H1 (cell line): ENCODE results near the gene STXBP2. TPM values are rescaled to one million over a fixed set of nuclear protein-coding genes. Genes with fewer than 3 reads are reported as not detected.

Experiments
- CTCF ChIA-PET: fragments of 300-600 bp; sonication (Branson Sonifier 250); formaldehyde crosslinking; loops from one replicate; lab custom pipeline; 2021; ENCODE audit not compliant: partially characterized antibody; lab: Charles Lee
- POLR2A ChIA-PET: fragments of 300-600 bp; sonication (Branson Sonifier 250); formaldehyde crosslinking; loops from one replicate; lab custom pipeline; 2021; ENCODE audit warnings: inconsistent platforms; ENCODE audit not compliant: partially characterized antibody; lab: Charles Lee
- DNase-seq, 2 experiments: peaks; one replicate each; pipeline versions ENCODE4 v3.0.0 to v3.0.0-alpha.2; 2010 to 2022; ENCODE audit warnings: low spot score in 2 of 2, low read depth in 1 of 2, mixed read lengths in 1 of 2
- FAIRE-seq: peaks from 2 replicates; lab custom pipeline; 2011; peaks lifted over from hg19 to GRCh38; lab: Jason Lieb, UNC
- H2AFZ ChIP-seq: 2 replicates; pipeline ENCODE4 v1.8.1; 2012; ENCODE audit warnings: low read length, inconsistent platforms
- H2AK5ac ChIP-seq: 2 replicates; pipeline ENCODE4 v1.6.1; 2013; ENCODE audit warnings: low read depth, low read length
- H2BK120ac ChIP-seq: replicated peaks from 2 replicates; pipeline ENCODE3; 2013; ENCODE audit warnings: low read depth, low read length, inconsistent platforms
- H2BK12ac ChIP-seq: 2 replicates; pipeline ENCODE4 v1.6.1; 2013; ENCODE audit warnings: low read depth, low read length
- H2BK15ac ChIP-seq: 2 replicates; pipeline ENCODE4 v1.6.1; 2013; ENCODE audit warnings: low read length
- H2BK20ac ChIP-seq: 2 replicates; pipeline ENCODE4 v1.6.1; 2013; ENCODE audit warnings: low read length
- H2BK5ac ChIP-seq: 2 replicates; pipeline ENCODE4 v1.6.1; 2013; ENCODE audit warnings: low read depth, low read length
- H3K14ac ChIP-seq: 2 replicates; pipeline ENCODE4 v1.6.1; 2013; ENCODE audit warnings: inconsistent platforms; ENCODE audit not compliant: insufficient read length
- H3K18ac ChIP-seq: 2 replicates; pipeline ENCODE4 v1.6.1; 2013; ENCODE audit warnings: low read length; ENCODE audit errors: extremely low read depth
- H3K23ac ChIP-seq: 2 replicates; pipeline ENCODE4 v1.6.1; 2013; ENCODE audit warnings: inconsistent platforms; ENCODE audit not compliant: insufficient read length
- H3K23me2 ChIP-seq: 2 replicates; pipeline ENCODE4 v1.6.1; 2013; ENCODE audit warnings: low read depth, low read length
- H3K27ac ChIP-seq: 2 replicates; pipeline ENCODE4 v1.6.1; 2011; ENCODE audit warnings: low read depth, low read length, inconsistent platforms
- H3K27me3 ChIP-seq, 4 experiments: replicated peaks in 1 of 4; 1 replicate in 1 of 4; 2 replicates in 3 of 4; pipeline versions ENCODE4 v1.6.1 to v1.8.1; 2011 to 2013; ENCODE audit warnings: low read length in 3 of 4, mild to moderate bottlenecking in 3 of 4, inconsistent platforms in 2 of 4, mixed read lengths in 2 of 4, moderate library complexity in 1 of 4; ENCODE audit not compliant: control insufficient read depth in 3 of 4, insufficient read depth in 3 of 4; ENCODE audit errors: extremely low read depth in 1 of 4
- H3K36me3 ChIP-seq, 4 experiments: 2 replicates each; pipeline versions ENCODE4 v1.6.1 to v1.8.1; 2011 to 2013; ENCODE audit warnings: mild to moderate bottlenecking in 4 of 4, low read length in 3 of 4, moderate library complexity in 2 of 4, control low read depth in 1 of 4, inconsistent platforms in 1 of 4; ENCODE audit not compliant: insufficient read depth in 4 of 4, control insufficient read depth in 2 of 4
- H3K4ac ChIP-seq: replicated peaks from 2 replicates; pipeline ENCODE3; 2013; ENCODE audit warnings: low read length, low read depth, mixed read lengths, inconsistent platforms; ENCODE audit not compliant: insufficient read length
- H3K4me1 ChIP-seq, 4 experiments: replicated peaks in 1 of 4; 1 replicate in 1 of 4; 2 replicates in 3 of 4; pipeline versions ENCODE4 v1.6.1 to v1.8.1; 2011 to 2013; ENCODE audit warnings: low read length in 3 of 4, inconsistent platforms in 2 of 4, mixed read lengths in 1 of 4; ENCODE audit not compliant: insufficient read depth in 4 of 4, control insufficient read depth in 3 of 4
- H3K4me2 ChIP-seq, 2 experiments: 2 replicates each; pipeline versions ENCODE4 v1.6.1 to v1.8.1; 2011 to 2013; ENCODE audit warnings: low read depth in 2 of 2, low read length in 2 of 2, control low read depth in 1 of 2, inconsistent platforms in 1 of 2, mild to moderate bottlenecking in 1 of 2; ENCODE audit not compliant: insufficient read depth in 1 of 2
- H3K4me3 ChIP-seq, 4 experiments: fragments of 200-600, 300-600 bp in 1 of 4; sonication (generic), shearing (Covaris generic), sonication (Bioruptor Twin) in 1 of 4; 2 replicates each; pipeline versions ENCODE4 v1.5.1 to v1.8.1; 2011 to 2016; ENCODE audit warnings: low read length in 4 of 4, low read depth in 3 of 4, control low read depth in 2 of 4, inconsistent platforms in 2 of 4, mild to moderate bottlenecking in 2 of 4, mixed read lengths in 1 of 4, moderate library complexity in 1 of 4; ENCODE audit not compliant: insufficient read depth in 2 of 4; ENCODE audit errors: extremely low read depth in 1 of 4
- H3K56ac ChIP-seq: replicated peaks from 2 replicates; pipeline ENCODE3; 2013; ENCODE audit warnings: low read depth, mild to moderate bottlenecking, mixed read lengths, low read length, inconsistent platforms; ENCODE audit not compliant: insufficient read length
- H3K79me1 ChIP-seq: 2 replicates; pipeline ENCODE4 v1.6.1; 2013; ENCODE audit warnings: low read depth, low read length, control low read depth
- H3K79me2 ChIP-seq, 2 experiments: 2 replicates each; pipeline versions ENCODE4 v1.6.1 to v1.8.1; 2012 to 2013; ENCODE audit warnings: low read length in 2 of 2, mild to moderate bottlenecking in 2 of 2, inconsistent platforms in 1 of 2; ENCODE audit not compliant: insufficient read depth in 2 of 2, control insufficient read depth in 1 of 2
- H3K9ac ChIP-seq, 4 experiments: replicated peaks in 1 of 4; 1 replicate in 1 of 4; 2 replicates in 3 of 4; pipeline versions ENCODE4 v1.6.1 to v1.8.1; 2011 to 2013; ENCODE audit warnings: low read depth in 3 of 4, low read length in 3 of 4, control low read depth in 2 of 4, mild to moderate bottlenecking in 2 of 4, moderate library complexity in 2 of 4, inconsistent platforms in 1 of 4; ENCODE audit errors: extremely low read depth in 1 of 4
- H3K9me3 ChIP-seq, 2 experiments: 2 replicates each; pipeline versions ENCODE4 v1.6.1 to v1.8.1; 2012 to 2013; ENCODE audit warnings: mild to moderate bottlenecking in 2 of 2, moderate library complexity in 2 of 2, control low read depth in 1 of 2, inconsistent platforms in 1 of 2, low read depth in 1 of 2, low read length in 1 of 2, mixed read lengths in 1 of 2; ENCODE audit not compliant: insufficient read depth in 2 of 2
- H4K20me1 ChIP-seq, 2 experiments: replicated peaks in 1 of 2; 2 replicates each; pipeline versions ENCODE3 to v1.8.1; 2011 to 2013; ENCODE audit warnings: inconsistent platforms in 2 of 2, low read length in 2 of 2, mild to moderate bottlenecking in 1 of 2; ENCODE audit not compliant: insufficient read depth in 2 of 2, control insufficient read depth in 1 of 2
- H4K5ac ChIP-seq: 2 replicates; pipeline ENCODE4 v1.6.1; 2013; ENCODE audit warnings: low read length, low read depth, mixed read lengths, inconsistent platforms; ENCODE audit not compliant: insufficient read length
- H4K8ac ChIP-seq: 2 replicates; pipeline ENCODE4 v1.8.0; 2013; ENCODE audit warnings: mild to moderate bottlenecking, moderate library complexity, low read length, inconsistent platforms; ENCODE audit not compliant: insufficient read depth; ENCODE audit errors: extremely low read depth
- H4K91ac ChIP-seq: replicated peaks from 2 replicates; pipeline ENCODE3; 2013; ENCODE audit warnings: low read length, mixed read lengths, inconsistent platforms; ENCODE audit not compliant: insufficient read length
- JUND ChIP-seq: IDR thresholded peaks from 2 replicates; pipeline ENCODE4 v1.6.1; 2011; ENCODE audit warnings: mild to moderate bottlenecking, improper control_type of control experiment, low read length
- KDM5A ChIP-seq: fragments of 200-600 bp; IDR thresholded peaks from 2 replicates; pipeline ENCODE4 v1.7.1; 2012; ENCODE audit warnings: mild to moderate bottlenecking, low read length, inconsistent platforms, mixed read lengths
- USF2 ChIP-seq: IDR thresholded peaks from 2 replicates; pipeline ENCODE4 v1.6.1; 2011; ENCODE audit warnings: low read length, improper control_type of control experiment
- WGBS, 2 experiments: shearing (Covaris generic) in 1 of 2; methylation state at CpG; one replicate each; pipeline versions ENCODE4 v1.1.6 to v1.1.7; 2013 to 2015; ENCODE audit warnings: low lambda C conversion rate in 2 of 2, mixed read lengths in 2 of 2, inconsistent platforms in 1 of 2, low coverage in 1 of 2, missing lambda C conversion rate in 1 of 2; ENCODE audit not compliant: insufficient replicate concordance in 2 of 2, insufficient coverage in 1 of 2, insufficient read length in 1 of 2; ENCODE audit errors: extremely low coverage in 1 of 2, missing lambda C conversion rate in 1 of 2; 5-methylcytosine and 5-hydroxymethylcytosine counted together
- polyA plus RNA-seq, 7 experiments: library from polyadenylated mRNA; depleted of rRNA in 3 of 7; stranded (reverse) in 5 of 7; unstranded in 2 of 7; fragments of >200 nt in 5 of 7; fragments of 200-250 nt in 2 of 7; gene quantifications; 1 replicate in 5 of 7; 2 replicates in 1 of 7; 4 replicates in 1 of 7; pipeline versions ENCODE4 v1.2.1 to v1.2.3, GENCODE V29; 2011 to 2013; ENCODE audit warnings: missing spikeins in 2 of 7, mixed read lengths in 2 of 7
- total RNA-seq: library from RNA; stranded (reverse); fragmentation: NEBNext Ultra II Directional; extraction: Animal tissue kit (Norgen Biotek cat#: 25700); gene quantifications from 2 replicates; pipeline ENCODE4 v1.2.1, GENCODE V29; 2021

STXBP2 gene
- total and polyA plus RNA-seq, 2 of the 8 experiments (the other 6 are each of a cell fraction or from before 2014, with no cell fraction given) = 52.9 to 53.8 TPM

GRCh38 chr19:7611541-7612279, 25.2 kb upstream of the STXBP2 start:
- Histone ChIP-seq H3K79me1 (no peaks in the 10 kb centered on the region; the same call in 1 of the 2 replicates), H3K4me3 (no peak overlapping the region), H3K27me3 (no peaks in the 10 kb centered on the region), H3K79me2 (no peaks in the 10 kb centered on the region), H3K36me3 (peaks cover 2 to 39% (median 14%) of the 10 kb centered on the region in 4 experiments; a peak in 6 of 8 replicates), H3K27ac (no peak overlapping the region), H4K5ac (no peak overlapping the region), H2AFZ (no peak overlapping the region), H4K8ac (no peak overlapping the region), H3K23ac (no peak overlapping the region), H3K9me3 (no peaks in the 10 kb centered on the region), H3K23me2 (no peaks in the 10 kb centered on the region), H3K9ac (no peak overlapping the region), H2AK5ac (no peak overlapping the region), H2BK20ac (no peak overlapping the region), H2BK15ac (no peak overlapping the region), H3K4me1 (no peaks in the 10 kb centered on the region), H2BK120ac (no peak overlapping the region), H3K56ac (no peak overlapping the region), H2BK12ac (no peak overlapping the region), H3K14ac (no peak overlapping the region), H4K91ac (no peak overlapping the region), H2BK5ac (no peak overlapping the region), H3K4me2 (no peak overlapping the region), H3K18ac (no peak overlapping the region), H4K20me1 (peaks cover 2 to 14% of the 10 kb centered on the region in 2 experiments), H3K4ac (no peak overlapping the region)
- WGBS, 2 experiments = 92% methylated on average over 22 of the region's 41 CpGs; no CpG with 5 or more reads in 1 of the 2 experiments
- CTCF ChIA-PET = interaction anchor here (0.6 to 0.7 kb wide), 2 partner anchors 69 to 216 kb away, joined by 3 read pairs; partner anchors contain the start of gene TRAPPC5
- DNase-seq (no peak), FAIRE-seq (no peak)
- TF ChIP-seq USF2 (no peak), KDM5A (no peak), JUND (no peak)
- POLR2A ChIA-PET = interaction anchor here (2.3 kb wide), 1 partner anchor 9 kb away, joined by 5 read pairs; no protein-coding TSS in a partner anchor
